ENCODE results near the gene ORAI3.

- TF ChIP-seq, protein P1, sequence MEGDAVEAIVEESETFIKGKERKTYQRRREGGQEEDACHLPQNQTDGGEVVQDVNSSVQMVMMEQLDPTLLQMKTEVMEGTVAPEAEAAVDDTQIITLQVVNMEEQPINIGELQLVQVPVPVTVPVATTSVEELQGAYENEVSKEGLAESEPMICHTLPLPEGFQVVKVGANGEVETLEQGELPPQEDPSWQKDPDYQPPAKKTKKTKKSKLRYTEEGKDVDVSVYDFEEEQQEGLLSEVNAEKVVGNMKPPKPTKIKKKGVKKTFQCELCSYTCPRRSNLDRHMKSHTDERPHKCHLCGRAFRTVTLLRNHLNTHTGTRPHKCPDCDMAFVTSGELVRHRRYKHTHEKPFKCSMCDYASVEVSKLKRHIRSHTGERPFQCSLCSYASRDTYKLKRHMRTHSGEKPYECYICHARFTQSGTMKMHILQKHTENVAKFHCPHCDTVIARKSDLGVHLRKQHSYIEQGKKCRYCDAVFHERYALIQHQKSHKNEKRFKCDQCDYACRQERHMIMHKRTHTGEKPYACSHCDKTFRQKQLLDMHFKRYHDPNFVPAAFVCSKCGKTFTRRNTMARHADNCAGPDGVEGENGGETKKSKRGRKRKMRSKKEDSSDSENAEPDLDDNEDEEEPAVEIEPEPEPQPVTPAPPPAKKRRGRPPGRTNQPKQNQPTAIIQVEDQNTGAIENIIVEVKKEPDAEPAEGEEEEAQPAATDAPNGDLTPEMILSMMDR (conservative IDR thresholded peaks at IDR 0.05; ENCODE audit: low read length) = no peak
- no peak for TF ChIP-seq EZH2phosphoT487 (IDR thresholded peaks at IDR 0.05; ENCODE audit: borderline replicate concordance, low read depth, low read length)
These were observed 49.1 kb downstream of the ORAI3 start for GRCh38 chr16:30997725-30998711.
